Measurements from ENCODE around the gene SURF6.
"Not testable (repeated sequence)": the region's sequence is repeated elsewhere in the genome, so short reads cannot be mapped to it uniquely, and the experiment has no call there.

SURF6 gene

GRCh38 chr9:133379153-133380086, 43.4 kb upstream of the SURF6 start:
- no peak for DNase-seq (ENCODE audit: extremely low read depth, low read depth)
- no peak overlapping the region for H3K4me3 ChIP-seq (replicated peaks; ENCODE audit: low read depth, low read length)
- TF ChIP-seq CTCF (IDR thresholded peaks at IDR 0.05; ENCODE audit: low read depth, low read length, missing control alignments) = no peak

GRCh38 chr9:133378408-133378962, 42.5 kb upstream of the SURF6 start:
- H3K4me3 ChIP-seq (replicated peaks; ENCODE audit: low read depth, low read length) = no peak overlapping the region
- no peak for TF ChIP-seq CTCF (IDR thresholded peaks at IDR 0.05; ENCODE audit: low read depth, low read length, missing control alignments)
- no peak for DNase-seq (ENCODE audit: extremely low read depth, low read depth)

GRCh38 chr9:133377721-133378216, 41.8 kb upstream of the SURF6 start:
- no peak for TF ChIP-seq CTCF (IDR thresholded peaks at IDR 0.05; ENCODE audit: low read depth, low read length, missing control alignments)
- DNase-seq (ENCODE audit: extremely low read depth, low read depth) = peak; percentile 30

GRCh38 chr9:133377280-133377679, 41.3 kb upstream of the SURF6 start:
- not testable (repeated sequence) for DNase-seq (ENCODE audit: extremely low read depth, low read depth); H3K4me3 ChIP-seq (replicated peaks; ENCODE audit: low read depth, low read length)

More at GRCh38 chr9:133377721-133378216, 41.8 kb upstream of the SURF6 start:
- H3K4me3 ChIP-seq (replicated peaks; ENCODE audit: low read depth, low read length) = no peak overlapping the region

GRCh38 chr9:133375724-133376654, 40.0 kb upstream of the SURF6 start, which contains the start of the genes STKLD1 and SURF4:
TSS of gene STKLD1 (plus strand) at chr9:133376366. CDS start at chr9:133376474, 108 bp downstream.
TSS of gene SURF4 (minus strand) at chr9:133376060. CDS start at chr9:133375969, 91 bp downstream.
- no peak for TF ChIP-seq CTCF (IDR thresholded peaks at IDR 0.05; ENCODE audit: low read depth, low read length, missing control alignments)
- H3K4me3 ChIP-seq (replicated peaks; ENCODE audit: low read depth, low read length) = peak within 1 kb of the TSS; percentile 94
- DNase-seq (ENCODE audit: extremely low read depth, low read depth) = peak; percentile 76

- no peak for DNase-seq (ENCODE audit: extremely low read depth, low read depth)
- peak overlapping the region; percentile 94 for H3K4me3 ChIP-seq (replicated peaks; ENCODE audit: low read depth, low read length)
- peak; percentile 29 for TF ChIP-seq CTCF (IDR thresholded peaks at IDR 0.05; ENCODE audit: low read depth, low read length, missing control alignments)
Measured at GRCh38 chr9:133375116-133375723, 39.2 kb upstream of the SURF6 start.
